Head of caudate nucleus (tissue), 42 donors: ENCODE measurements around the gene PXDC1.
"Not testable (repeated sequence)": the region's sequence is repeated elsewhere in the genome, so short reads cannot be mapped to it uniquely, and the experiment has no call there.

ENCODE experiments used
- DNase-seq, 42 donors: peaks; one replicate each; pipeline versions ENCODE4 v3.0.0 to v3.0.0-alpha.2; 2020 to 2021; ENCODE audit warnings: mixed read lengths in 7 of 42
- intact Hi-C: fragments of 100-400 bp; cut with DNase I; formaldehyde crosslinking; loops from one replicate; pipeline ENCODE4 v1.15.0; 2022

PXDC1 gene

DNA sequence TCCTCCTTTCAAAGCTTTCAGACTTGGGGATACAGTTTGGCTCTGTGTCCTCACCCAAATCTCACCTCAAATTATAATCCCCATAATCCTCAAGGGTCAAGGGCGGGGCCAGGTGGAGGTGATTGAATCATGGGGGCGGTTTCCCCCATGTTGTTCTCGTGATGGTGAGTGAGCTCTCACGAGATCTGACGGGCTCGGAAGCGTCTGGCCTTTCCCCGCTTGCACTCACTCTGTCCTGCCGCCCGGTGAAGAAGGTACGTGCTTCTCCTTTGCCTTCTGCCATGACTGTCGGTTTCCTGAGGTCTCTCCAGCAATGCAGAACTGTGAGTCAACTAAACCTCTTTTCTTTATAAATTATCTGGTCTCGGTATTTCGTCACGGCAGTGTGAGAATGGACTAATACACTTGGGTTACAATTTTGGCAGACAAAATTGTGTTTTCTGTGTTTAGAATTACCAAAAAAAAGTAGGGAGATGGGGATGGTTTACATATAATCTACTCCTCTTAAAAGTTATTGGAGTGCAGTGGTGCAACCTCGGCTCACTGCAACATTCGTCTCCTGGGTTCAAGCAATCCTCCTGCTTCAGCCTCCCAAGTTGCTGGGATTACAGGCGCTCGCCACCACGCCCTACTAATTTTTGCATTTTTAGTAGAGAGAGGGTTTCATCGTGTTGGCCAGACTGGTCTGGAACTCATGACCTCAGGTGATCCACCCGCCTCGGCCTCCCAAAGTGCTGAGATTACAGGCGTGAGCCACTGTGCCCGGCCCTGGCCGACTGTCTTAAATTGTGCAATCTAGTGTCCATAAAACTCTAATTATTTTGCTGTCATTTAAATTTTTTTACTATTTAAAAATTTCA, 33.6 kb upstream of the PXDC1 start:
- DNase-seq, result no peak
- intact Hi-C loops, result no loop called here

DNA sequence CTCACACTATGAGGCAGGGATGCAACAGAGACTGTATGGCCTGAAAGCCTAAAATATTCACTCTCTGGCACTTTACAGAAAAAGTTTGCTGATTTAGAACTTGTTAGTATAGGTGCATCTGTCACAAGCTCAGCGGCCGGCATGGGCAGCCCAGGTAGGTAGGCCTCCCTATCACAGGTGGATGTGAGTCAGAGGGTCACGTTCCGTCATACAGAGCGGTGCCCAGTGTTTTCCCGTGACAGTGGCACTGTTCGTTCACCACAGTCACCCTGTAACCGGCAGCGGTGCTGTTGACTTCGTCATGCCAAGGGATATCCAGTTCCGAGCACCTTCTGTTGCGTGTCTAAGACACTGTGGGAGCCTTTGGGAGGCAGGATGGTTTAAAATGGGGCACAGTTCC, 32.9 kb upstream of the PXDC1 start:
- intact Hi-C loops, result no loop called here
- DNase-seq, result no peak

DNA sequence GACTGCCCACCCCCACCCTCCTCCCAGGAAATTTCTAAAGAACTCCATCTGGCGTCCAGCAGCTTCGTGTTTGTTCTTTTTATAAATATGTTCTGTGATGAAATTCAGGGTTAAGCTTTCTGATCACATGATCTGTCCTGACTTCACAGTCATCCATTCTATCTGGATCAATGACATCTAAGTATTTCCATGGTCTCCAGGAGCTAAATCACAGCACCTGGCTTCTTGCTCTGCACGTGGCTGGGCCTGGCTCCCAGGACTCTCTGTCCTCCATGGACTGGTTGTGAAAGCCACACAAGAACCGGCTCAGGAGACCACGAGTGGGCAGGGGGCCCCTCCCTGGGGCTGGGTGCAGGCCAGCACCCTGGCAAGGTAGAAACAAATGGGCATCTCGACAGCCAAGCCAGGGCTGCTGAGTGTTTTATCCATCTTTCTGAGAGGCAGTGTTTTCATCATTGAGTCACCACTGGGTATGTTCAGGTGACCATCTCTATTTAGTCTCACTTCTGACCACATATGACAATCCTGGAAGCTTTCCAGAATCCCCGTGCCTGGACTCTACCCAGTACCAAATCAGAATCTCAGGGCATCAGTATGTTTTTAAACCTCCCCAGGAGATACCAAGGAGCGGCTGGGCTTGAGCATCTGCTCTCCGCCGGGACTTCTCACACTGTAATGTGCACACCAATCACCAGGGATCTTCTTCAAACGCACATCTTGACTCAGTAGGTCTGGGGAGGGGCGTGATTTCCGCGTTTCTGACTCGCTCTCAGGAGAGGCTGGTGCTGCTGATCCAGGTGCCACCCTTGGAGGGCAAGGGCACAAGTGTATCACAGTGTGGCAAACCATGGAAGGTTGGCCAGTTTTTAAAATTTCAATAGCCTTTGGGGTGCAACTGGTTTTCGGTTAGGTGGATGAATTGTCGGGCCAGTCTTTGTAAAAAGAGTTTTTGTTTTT, 31.6 kb upstream of the PXDC1 start:
- DNase-seq, result no peak
- intact Hi-C loops, result no loop called here

DNA sequence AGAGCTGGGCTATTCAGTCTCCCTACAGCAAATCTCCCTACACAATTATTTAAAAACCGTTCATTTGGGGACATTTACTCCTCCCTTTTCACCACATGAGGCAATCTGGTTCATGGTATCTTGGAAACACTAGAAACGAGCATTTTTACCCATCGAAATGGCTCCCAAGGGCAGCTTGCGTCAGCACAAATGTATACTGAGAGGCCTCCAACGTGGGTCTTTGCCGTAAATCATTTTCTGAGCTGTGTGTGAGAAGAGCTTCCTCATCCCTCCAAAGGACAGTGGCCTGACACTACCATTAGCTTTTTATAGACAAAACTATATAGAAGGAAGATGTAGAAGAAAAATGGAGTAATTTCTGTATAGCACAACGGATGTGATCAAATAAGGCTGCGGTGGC, 30.0 kb upstream of the PXDC1 start:
- intact Hi-C loops, result no loop called here
- no peak for DNase-seq

DNA sequence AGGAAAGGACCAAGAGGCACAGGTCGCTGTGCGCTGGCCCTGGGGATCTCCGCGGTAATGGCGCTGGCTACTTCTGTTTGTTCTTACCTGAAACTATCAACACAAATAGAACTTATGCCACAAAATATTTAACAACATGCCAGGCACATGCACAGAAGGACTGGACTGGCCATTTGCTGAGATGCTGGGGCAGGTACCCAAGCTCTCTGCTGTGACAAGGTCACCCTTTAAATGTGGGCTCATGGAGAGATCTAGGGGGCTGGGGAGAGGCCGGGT, 28.0 kb upstream of the PXDC1 start:
- intact Hi-C loops, result no loop called here
- no peak for DNase-seq

DNA sequence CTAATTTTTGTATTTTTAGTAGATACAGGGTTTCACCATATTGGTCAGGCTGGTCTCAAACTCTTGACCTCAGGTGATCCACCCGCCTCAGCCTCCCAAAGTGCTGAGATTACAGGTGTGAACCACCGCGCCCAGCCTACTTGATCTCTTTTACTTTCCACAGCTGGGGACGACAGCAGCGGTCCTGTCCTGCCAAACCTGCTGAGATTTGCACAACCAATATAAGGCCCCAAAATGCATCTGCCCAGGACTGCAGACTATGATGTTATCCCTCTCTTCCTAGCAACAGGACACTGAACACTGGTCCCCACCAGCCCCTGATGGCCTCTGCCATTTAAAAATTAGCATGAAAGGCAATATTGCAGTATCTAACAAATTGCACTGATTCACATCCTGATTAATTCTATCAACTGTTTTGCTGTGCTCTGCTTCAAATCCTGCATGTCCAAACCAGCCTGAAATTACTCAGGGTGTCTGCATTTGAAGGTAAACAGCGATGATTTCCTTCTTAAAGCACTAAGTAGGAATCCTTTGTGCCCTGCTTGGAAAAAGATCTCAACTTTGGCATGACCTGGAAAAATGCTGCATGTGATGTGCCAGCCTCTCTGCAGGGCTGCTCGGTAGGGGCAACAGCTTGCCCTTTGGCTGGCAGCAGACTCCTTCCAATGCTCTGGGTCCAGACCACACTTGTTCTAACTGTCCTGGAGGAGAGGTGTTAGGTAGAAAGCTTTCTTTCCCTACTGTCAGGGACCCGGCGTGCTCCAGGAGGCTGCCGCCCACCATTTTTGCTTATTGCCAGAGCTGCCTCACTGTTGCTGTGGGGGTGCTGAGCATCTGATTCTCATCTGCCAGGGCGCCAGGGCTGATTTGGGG, 27.4 kb upstream of the PXDC1 start:
- intact Hi-C loops, result no loop called here
- DNase-seq, result peak in 20 of 42 donors; percentile 19 to 59 (median 34)

DNA sequence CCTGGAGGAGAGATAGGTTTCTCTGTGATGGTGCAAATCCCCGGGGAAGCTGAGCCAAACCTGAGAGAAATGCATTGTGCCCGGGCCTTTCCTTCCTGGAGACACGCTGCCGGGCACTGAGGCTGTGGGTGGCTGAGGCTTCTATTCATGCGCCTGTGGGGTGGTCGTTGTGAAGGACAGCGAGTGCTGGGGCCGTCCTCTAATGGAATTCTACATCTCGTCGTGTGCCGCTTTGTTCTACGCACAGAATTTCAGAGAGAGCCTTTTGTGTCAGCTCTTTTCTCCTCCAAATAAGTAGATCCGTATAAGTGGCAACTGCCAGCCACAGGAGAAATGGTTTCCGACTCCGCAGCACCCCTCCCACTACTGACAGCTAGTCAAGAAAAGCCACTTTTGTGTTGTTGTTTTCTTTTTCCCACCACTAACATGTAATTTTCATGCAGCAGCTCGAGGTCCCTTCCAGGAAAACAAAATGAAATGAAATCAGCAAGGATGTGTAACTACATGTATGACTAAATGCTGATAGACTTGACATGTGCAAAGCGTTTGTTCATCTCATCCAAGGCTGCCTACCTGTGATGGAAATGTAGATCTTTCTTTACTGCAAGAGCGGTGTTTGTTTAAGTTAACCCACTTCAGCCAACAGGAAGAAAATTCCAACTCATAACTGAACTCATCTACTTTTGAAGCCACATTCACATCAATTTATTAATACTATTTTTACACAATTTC, 26.4 kb upstream of the PXDC1 start:
- intact Hi-C loops, result no loop called here
- DNase-seq, result no peak

DNA sequence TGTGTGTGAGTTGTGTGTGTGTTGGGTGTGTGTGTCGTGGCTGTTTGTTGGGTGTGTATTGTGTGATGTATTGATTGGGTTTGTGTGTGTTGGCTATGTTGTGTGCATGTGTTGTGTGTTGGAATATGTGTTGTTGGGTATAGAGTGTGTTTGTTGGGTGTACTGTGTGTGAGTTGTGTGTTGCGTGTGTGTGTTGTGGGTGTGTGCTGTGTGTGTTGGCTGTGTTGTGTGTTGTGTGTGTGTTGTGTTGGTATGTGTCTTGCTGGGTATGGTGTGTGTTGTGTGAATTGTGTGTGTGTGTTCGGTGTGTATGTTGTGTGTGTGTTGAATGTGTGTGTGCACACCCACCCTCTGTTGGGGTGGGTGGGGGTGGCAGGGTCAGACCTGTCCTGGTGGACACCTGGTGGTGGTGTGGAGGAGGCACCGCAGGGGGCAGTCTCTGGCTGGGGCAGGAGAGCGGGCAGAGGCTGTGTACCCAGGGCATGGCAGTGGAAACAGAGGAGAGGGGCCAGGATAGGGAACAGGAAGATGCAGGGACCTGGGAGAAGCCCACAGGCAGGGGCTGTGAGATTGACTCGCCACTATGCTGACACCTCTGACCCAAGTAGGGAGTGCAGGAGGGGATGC, 25.5 kb upstream of the PXDC1 start:
- no peak for DNase-seq
- intact Hi-C loops, result no loop called here

DNA sequence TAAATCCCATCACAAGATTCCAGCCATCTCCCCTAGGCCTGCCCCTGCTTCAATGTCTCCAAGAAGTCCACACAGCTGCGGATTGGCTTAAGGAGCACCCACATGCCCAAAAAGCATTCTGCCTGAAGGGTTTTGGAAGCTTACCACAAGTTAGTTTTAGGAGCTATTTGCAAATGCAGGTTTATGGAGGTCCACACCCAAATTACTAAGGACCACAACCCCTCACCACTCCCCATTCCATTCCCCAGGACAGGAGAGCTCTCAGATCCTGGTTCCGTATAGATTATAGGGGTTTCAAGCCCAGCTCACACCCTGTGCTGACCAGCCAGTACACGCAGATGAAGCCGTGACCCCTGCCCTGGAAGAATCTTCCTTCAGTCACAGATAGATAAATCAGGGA, 24.3 kb upstream of the PXDC1 start:
- intact Hi-C loops, result no loop called here
- DNase-seq, result no peak

DNA sequence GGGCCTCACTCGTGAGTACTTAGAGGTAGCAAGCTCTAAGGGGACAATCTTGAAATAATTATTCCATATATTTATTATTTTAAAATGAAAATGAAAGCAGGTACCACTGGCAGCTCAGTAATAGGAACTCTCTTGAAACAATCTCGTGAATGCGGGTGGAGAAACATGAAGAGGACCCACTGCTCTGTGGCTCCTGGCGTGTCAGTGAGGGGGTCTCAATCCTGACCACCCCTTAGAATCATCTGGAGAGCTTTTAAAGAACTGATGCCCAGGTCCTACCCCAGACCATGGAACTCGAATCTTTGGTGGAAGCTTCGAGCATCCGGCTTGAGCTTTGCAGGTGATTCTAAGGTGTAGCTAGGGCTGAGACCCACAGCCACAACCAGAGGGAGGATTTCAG, 23.9 kb upstream of the PXDC1 start:
- no peak for DNase-seq
- intact Hi-C loops, result no loop called here

DNA sequence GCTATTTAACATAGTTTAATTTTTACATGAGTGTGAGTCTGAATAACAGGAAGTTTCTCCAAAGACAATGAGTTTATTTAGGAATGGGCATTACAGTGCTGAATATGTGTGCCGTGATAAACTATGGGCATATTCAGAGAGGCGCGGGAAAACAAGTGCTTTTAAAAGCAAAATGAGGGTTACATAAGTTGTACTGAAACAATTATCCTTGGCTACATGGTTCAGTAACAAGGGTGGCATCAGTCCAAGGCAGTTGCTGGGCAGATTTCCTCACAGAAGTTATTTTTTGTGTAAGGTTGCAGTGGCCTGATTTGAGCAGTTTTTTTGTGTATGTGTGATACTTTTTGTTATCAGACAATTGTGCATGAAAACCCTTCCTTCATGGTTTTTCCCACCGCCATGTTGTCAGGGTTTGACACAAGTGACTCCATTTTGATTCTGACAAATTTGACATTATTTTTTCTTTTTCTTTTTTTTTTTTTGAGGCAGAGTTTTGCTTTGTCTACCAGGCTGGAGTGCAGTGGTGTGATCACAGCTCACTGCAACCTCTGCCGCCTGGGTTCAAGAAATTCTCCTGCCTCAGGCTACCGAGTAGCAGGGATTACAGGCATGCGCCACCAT, 22.3 kb upstream of the PXDC1 start:
- no peak for DNase-seq
- intact Hi-C loops, result no loop called here

DNA sequence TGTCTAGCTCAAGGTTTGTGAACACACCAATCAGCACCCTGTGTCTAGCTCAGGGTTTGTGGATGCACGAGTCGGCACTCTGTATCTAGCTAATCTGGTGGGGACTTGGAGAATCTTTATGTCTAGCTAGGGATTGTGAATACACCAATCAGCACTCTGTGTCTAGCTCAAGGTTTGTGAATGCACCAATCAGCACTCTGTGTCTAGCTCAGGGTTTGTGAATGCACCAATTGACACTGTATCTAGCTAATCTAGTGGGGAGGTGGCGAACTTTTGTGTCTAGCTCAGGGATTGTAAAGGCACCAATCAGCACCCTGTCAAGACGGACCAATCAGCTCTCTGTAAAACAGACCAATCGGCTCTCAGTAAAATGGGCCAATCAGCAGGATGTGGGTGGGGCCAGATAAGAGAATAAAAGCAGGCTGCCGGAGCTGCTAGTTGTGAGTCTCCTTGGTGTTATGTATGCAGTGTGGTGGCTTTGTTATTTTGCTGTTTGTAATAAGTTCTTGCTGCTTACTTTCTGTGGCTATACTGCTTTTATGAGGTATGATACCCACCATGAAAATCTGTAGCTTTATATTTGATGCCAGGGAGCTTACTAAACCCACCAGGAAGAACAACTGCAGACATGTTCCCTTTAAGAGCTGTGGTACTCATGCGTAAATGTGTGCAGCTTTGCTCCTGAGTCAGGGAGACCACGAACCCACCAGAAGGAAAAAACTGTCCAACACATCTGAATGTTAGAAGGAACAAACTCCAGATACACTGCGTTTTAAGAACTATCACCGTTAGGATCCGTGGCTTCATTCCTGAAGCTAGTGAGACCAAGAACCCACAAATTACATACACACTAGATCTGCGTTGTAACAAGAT, 20.9 kb upstream of the PXDC1 start:
- intact Hi-C loops, DNase-seq: not testable (repeated sequence)

DNA sequence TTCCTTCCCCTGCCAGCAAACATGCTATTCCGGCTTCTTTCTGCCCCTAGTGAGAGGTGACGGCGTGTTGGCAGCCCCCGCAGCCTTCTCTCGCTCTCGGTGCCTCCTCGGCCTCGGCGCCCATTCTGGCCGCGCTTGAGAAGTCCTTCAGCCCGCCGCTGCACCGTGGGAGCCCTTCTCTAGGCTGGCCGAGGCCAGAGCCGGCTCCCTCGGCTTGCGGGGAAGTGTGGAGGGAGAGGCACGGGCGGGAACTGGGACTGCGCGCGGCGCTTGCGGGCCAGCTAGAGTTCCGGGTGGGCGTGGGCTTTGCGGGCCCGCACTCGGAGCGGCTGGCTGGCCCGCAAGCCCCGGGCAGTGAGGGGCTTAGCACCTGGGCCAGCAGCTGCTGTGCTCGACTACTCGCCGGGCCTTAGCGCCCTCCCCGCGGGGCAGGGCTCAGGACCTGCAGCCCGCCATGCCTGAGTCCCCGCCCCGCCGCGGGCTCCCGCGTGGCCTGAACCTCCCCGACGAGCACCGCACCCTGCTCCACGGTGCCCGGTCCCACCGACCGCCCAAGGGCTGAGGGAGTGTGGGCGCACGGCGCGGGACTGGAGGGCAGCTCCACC, 20.0 kb upstream of the PXDC1 start:
- intact Hi-C loops, result no loop called here
- no peak for DNase-seq

DNA sequence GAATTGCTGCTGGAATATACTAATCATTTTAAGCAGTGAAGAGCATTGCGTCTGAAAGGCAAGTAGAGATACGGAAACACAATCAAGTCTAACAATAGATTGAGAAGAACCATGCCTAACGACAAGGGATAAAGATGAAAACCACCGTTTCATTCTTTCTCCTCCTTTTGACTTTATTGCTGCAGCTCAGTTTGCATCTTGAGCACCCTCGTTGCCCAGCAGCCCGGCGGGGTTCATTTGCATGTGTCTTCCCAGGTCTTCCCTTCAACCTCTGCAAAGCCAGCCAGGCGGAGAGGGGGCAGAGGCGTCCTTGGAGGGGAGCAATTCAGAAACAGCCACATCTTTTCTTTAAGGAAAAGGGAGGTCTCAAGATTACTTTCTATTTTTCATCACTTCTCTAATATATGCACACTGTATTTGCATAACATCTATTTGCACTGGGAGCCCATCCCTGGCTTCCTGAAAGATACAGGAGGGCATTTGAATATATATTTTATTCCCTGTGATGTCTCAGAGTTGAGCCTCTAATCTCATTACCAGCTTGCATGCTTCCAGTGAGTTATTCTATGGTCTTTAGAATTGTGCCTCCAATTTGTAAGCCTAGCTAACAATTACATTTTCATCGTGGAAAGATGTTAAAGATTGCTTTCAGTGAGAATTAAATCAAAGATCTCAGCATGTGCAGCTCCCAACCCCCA, 18.7 kb upstream of the PXDC1 start:
- DNase-seq, result peak in 5 of 42 donors; percentile 20 to 50 (median 26)
- intact Hi-C loops, result no loop called here

DNA sequence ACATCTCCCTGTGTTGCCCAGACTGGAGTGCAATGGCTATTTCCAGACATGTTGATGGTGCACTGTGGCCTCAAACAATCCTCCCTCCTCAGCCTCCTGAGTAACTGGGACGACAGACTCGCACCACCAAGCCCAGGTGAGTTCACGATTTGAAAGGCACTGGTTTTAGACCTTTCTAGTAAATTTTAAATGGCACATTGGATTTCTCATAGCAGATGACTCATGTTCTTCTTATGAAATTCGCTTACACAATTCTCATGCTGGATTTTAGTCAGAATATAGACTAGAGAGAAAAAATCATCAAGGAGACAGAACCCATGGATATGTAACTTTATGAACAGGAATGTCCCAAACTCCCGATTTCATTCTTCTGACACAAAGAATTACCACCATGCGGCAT, 18.1 kb upstream of the PXDC1 start:
- no peak for DNase-seq
- intact Hi-C loops, result no loop called here

DNA sequence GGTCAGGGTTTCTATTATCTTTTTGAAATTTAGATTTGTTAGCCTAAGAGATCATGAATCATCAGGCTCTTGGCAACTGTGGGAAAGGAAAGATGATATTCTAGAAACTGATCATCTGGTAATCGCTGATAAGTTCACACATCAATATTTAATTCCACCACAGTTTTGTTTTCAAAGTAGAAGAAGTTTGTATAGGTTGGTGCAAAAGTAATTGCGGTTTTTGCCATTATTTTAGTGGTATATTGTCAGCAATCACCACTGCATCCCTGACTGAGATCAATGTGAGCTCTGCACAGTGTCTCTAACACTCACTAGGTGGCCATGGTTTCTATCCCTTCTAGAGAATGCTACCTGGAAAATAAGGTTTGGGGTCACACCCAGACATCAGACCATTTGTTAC, 17.0 kb upstream of the PXDC1 start:
- no peak for DNase-seq
- intact Hi-C loops, result no loop called here
